ENCODE measurements around the gene NAALADL2.

NAALADL2 gene

GRCh38 chr3:175316799-175317198, 457.7 kb downstream of the NAALADL2 start:
- no peak overlapping the region for H3K4me3 ChIP-seq (ENCODE audit: low read length)
- DNase-seq (ENCODE audit: low read depth): no peak
- TF ChIP-seq, protein P1, sequence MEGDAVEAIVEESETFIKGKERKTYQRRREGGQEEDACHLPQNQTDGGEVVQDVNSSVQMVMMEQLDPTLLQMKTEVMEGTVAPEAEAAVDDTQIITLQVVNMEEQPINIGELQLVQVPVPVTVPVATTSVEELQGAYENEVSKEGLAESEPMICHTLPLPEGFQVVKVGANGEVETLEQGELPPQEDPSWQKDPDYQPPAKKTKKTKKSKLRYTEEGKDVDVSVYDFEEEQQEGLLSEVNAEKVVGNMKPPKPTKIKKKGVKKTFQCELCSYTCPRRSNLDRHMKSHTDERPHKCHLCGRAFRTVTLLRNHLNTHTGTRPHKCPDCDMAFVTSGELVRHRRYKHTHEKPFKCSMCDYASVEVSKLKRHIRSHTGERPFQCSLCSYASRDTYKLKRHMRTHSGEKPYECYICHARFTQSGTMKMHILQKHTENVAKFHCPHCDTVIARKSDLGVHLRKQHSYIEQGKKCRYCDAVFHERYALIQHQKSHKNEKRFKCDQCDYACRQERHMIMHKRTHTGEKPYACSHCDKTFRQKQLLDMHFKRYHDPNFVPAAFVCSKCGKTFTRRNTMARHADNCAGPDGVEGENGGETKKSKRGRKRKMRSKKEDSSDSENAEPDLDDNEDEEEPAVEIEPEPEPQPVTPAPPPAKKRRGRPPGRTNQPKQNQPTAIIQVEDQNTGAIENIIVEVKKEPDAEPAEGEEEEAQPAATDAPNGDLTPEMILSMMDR (conservative IDR thresholded peaks at IDR 0.05; ENCODE audit: low read depth, low read length): no peak

DNA sequence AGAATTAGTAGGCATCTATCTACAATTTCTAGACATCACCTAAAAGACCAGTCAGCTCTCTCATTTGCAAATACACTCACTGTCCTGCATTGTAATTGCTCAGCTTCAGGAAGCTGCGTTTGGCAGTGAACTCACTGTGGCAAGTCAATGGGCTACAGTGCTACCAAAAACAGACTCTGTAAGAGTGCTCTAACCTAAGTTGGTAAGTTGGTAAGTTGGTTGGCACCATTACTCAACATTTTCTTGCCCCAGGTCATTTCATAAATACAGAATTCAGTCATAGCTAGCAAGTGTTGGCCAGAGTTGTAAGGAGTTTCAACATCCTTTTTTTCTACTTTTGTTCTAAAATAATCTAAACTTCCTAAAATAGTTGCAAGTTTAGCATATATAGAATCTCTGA, 466.3 kb downstream of the NAALADL2 start:
- DNase-seq (ENCODE audit: low read depth): no peak
- H3K4me3 ChIP-seq (ENCODE audit: low read length): no peak overlapping the region
- TF ChIP-seq, protein P1 (conservative IDR thresholded peaks at IDR 0.05; ENCODE audit: low read depth, low read length): no peak

DNA sequence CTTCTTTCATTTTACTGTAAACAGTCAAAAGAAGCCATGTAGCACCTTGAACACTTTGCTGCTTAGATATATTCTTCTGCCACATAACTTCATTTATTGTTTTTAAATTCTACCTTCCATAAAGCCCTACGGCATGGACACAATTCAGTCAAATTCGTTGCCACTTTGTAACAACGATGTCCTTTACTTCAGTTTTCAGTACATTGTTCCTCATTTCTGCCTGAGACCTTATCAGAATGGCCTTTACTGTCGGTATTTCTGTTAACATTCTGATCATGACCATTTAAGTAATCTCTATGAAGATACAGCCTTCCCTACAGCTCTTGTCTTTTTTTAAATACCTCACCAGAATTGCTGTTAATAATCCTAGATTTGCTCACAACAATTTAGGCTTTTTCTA, 466.9 kb downstream of the NAALADL2 start:
- no peak for DNase-seq (ENCODE audit: low read depth)
- TF ChIP-seq, protein P1 (conservative IDR thresholded peaks at IDR 0.05; ENCODE audit: low read depth, low read length): no peak
- H3K4me3 ChIP-seq (ENCODE audit: low read length): no peak overlapping the region

DNA sequence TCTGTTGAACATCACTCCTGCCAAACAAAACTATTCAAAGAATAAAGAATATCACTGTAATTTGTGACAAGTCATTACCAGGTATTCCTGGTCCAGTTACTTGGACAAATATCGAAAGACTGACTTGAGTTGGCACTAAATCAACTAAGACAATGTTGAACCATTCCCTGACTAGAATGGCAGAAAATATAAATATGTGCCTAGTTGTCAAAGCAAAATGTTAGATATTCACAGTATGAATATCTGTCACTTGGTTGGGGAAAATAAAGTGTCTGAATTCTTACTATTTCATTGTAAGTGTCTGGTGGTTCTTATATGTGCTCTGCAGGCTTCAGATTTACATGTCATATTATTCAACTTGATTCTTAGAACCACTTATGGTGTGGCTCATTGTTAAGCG, 470.2 kb downstream of the NAALADL2 start:
- DNase-seq (ENCODE audit: low read depth): no peak
- TF ChIP-seq, protein P1 (conservative IDR thresholded peaks at IDR 0.05; ENCODE audit: low read depth, low read length): no peak
- no peak overlapping the region for H3K4me3 ChIP-seq (ENCODE audit: low read length)

GRCh38 chr3:175335229-175335628, 476.1 kb downstream of the NAALADL2 start:
- DNase-seq (ENCODE audit: low read depth): no peak
- H3K4me3 ChIP-seq (ENCODE audit: low read length): no peak overlapping the region
- TF ChIP-seq, protein P1 (conservative IDR thresholded peaks at IDR 0.05; ENCODE audit: low read depth, low read length): no peak

DNA sequence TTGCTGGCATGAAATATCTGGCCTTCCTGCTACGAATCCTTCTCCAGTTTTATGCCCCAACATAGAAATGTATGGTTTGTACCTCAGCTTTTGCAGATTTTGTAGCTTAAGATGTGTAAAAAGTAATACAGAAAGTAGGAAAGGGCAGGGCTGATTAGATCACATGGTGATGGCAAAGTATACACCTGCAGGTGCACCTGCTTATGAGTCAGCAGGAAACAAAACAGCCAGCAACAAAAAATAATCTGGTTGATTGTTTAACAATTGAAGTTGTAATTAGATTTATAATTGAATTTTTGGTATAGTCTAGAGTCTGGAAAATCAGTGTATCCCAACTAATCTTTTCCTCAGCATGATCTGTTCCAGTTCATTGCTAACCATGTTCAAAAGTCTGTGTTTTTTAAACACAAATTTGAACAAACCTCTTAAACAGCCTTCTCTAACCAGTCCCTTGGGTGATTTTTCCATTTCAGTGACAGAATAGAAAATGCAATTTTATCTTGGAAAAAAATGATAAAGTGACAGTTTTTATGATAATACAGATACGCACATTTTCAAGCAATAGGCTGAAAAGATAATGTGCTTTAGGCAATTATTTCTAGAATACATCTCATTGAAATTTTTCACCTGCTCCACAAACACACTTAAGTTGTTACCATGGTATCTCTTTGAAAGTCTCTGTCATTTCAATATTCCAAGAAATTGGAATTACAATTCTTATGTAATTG, 477.4 kb downstream of the NAALADL2 start:
- H3K4me3 ChIP-seq (ENCODE audit: low read length): no peak overlapping the region
- TF ChIP-seq, protein P1 (conservative IDR thresholded peaks at IDR 0.05; ENCODE audit: low read depth, low read length): no peak
- DNase-seq (ENCODE audit: low read depth): no peak

- no peak for DNase-seq (ENCODE audit: low read depth)
- no peak overlapping the region for H3K4me3 ChIP-seq (ENCODE audit: low read length)
- TF ChIP-seq, protein P1 (conservative IDR thresholded peaks at IDR 0.05; ENCODE audit: low read depth, low read length): no peak
These were observed 478.5 kb downstream of the NAALADL2 start for GRCh38 chr3:175337631-175338030.

Data from retinal pigment epithelial cell (primary cell).